K562 (cell line): Measurements from ENCODE around the gene SPPL2C.
"Not testable (repeated sequence)": the region's sequence is repeated elsewhere in the genome, so short reads cannot be mapped to it uniquely, and the experiment has no call there.

Source experiments
- ELF4 ChIP-seq: fragments of 450-650 bp; formaldehyde crosslinking; IDR thresholded peaks from 2 replicates; pipeline ENCODE4 v1.4.0; 2022; ENCODE audit warnings: missing genetic modification characterization
- ERF ChIP-seq: fragments of 450-650 bp; formaldehyde crosslinking; IDR thresholded peaks from 2 replicates; pipeline ENCODE4 v1.4.0; 2020; ENCODE audit warnings: mild to moderate bottlenecking, mixed read lengths
- EZH2 ChIP-seq: IDR thresholded peaks from 2 replicates; pipeline ENCODE4 v1.6.1; 2012; ENCODE audit warnings: low read depth, mild to moderate bottlenecking, inconsistent platforms, low read length, borderline replicate concordance
- JUNB ChIP-seq: fragments of 450-650 bp; formaldehyde crosslinking; conservative IDR thresholded peaks from 2 replicates; pipeline ENCODE4 v1.4.0; 2020; ENCODE audit warnings: mild to moderate bottlenecking
- KLF10 ChIP-seq: fragments of 250-450 bp; sonication (Bioruptor Pico); IDR thresholded peaks from 2 replicates; pipeline ENCODE4 v1.6.1; 2021; ENCODE audit warnings: matching md5 sums
- POLR2AphosphoS5 ChIP-seq: IDR thresholded peaks from 2 replicates; pipeline ENCODE4 v1.6.1; 2011; ENCODE audit warnings: mild to moderate bottlenecking, low read depth, low read length, moderate library complexity; ENCODE audit not compliant: control insufficient read depth, insufficient read depth
- POLR2B ChIP-seq: fragments of 450-650 bp; IDR thresholded peaks from 2 replicates; pipeline ENCODE4 v1.6.1; 2018; ENCODE audit warnings: low read depth; ENCODE audit not compliant: partially characterized antibody
- RBBP5 ChIP-seq: fragments of 200-600 bp; sonication (generic); IDR thresholded peaks from 2 replicates; pipeline ENCODE4 v1.6.1; 2012; ENCODE audit warnings: borderline replicate concordance, mild to moderate bottlenecking, low read length, control low read depth, inconsistent platforms; ENCODE audit not compliant: insufficient read depth, poor library complexity, severe bottlenecking
- ZNF263 ChIP-seq: sonication (generic); formaldehyde crosslinking; IDR thresholded peaks from 2 replicates; pipeline ENCODE4 v1.8.0; 2022; ENCODE audit warnings: mild to moderate bottlenecking, missing genetic modification reagents, borderline replicate concordance
- TF ChIP-seq, protein P1 (sequence below): sonication (generic); formaldehyde crosslinking; IDR thresholded peaks from 2 replicates; pipeline ENCODE4 v1.8.0; 2022; ENCODE audit warnings: mild to moderate bottlenecking, missing genetic modification reagents
- TF ChIP-seq, protein P2 (sequence below): fragments of 450-650 bp; IDR thresholded peaks from 2 replicates; pipeline ENCODE4 v1.6.1; 2017; ENCODE audit warnings: antibody characterized with exemption, mild to moderate bottlenecking
- TF ChIP-seq, protein P3 (sequence below), 3 experiments: IDR thresholded peaks in 2 of 3; conservative IDR thresholded peaks in 1 of 3; 2 replicates each; pipeline ENCODE4 v1.5.1; 2011 to 2012; ENCODE audit warnings: low read length in 3 of 3, mild to moderate bottlenecking in 3 of 3, control low read depth in 2 of 3, improper control_type of control experiment in 1 of 3, inconsistent platforms in 1 of 3, low read depth in 1 of 3, mixed read lengths in 1 of 3, moderate library complexity in 1 of 3; ENCODE audit not compliant: insufficient read depth in 2 of 3

DNA sequence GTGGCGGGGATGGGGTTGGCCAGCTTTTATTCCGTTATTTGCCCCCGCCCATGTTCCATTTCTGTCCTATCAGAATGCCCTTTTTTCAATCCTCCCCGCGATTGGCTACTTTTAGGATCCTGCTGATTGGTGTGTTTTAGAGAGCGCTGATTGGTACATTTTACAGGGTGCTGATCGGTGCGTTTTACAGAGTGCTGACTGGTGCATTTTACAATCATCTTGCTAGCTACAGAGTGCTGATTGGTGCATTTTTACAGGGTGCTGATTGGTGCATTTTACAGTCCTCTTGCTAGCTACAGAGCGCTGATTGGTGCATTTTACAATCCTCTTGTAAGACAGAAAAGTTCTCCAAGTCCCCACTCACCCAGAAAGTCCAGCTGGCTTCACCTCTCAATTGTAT, 17.4 kb downstream of the SPPL2C start:
- TF ChIP-seq ZNF263 (CRISPR knock-in tag); EZH2; RBBP5; KLF10 (CRISPR knock-in tag); ELF4; ERF; POLR2AphosphoS5; POLR2B; JUNB: not testable (repeated sequence)
- TF ChIP-seq, protein P1, sequence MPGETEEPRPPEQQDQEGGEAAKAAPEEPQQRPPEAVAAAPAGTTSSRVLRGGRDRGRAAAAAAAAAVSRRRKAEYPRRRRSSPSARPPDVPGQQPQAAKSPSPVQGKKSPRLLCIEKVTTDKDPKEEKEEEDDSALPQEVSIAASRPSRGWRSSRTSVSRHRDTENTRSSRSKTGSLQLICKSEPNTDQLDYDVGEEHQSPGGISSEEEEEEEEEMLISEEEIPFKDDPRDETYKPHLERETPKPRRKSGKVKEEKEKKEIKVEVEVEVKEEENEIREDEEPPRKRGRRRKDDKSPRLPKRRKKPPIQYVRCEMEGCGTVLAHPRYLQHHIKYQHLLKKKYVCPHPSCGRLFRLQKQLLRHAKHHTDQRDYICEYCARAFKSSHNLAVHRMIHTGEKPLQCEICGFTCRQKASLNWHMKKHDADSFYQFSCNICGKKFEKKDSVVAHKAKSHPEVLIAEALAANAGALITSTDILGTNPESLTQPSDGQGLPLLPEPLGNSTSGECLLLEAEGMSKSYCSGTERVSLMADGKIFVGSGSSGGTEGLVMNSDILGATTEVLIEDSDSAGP = not testable (repeated sequence)
- TF ChIP-seq, protein P2, sequence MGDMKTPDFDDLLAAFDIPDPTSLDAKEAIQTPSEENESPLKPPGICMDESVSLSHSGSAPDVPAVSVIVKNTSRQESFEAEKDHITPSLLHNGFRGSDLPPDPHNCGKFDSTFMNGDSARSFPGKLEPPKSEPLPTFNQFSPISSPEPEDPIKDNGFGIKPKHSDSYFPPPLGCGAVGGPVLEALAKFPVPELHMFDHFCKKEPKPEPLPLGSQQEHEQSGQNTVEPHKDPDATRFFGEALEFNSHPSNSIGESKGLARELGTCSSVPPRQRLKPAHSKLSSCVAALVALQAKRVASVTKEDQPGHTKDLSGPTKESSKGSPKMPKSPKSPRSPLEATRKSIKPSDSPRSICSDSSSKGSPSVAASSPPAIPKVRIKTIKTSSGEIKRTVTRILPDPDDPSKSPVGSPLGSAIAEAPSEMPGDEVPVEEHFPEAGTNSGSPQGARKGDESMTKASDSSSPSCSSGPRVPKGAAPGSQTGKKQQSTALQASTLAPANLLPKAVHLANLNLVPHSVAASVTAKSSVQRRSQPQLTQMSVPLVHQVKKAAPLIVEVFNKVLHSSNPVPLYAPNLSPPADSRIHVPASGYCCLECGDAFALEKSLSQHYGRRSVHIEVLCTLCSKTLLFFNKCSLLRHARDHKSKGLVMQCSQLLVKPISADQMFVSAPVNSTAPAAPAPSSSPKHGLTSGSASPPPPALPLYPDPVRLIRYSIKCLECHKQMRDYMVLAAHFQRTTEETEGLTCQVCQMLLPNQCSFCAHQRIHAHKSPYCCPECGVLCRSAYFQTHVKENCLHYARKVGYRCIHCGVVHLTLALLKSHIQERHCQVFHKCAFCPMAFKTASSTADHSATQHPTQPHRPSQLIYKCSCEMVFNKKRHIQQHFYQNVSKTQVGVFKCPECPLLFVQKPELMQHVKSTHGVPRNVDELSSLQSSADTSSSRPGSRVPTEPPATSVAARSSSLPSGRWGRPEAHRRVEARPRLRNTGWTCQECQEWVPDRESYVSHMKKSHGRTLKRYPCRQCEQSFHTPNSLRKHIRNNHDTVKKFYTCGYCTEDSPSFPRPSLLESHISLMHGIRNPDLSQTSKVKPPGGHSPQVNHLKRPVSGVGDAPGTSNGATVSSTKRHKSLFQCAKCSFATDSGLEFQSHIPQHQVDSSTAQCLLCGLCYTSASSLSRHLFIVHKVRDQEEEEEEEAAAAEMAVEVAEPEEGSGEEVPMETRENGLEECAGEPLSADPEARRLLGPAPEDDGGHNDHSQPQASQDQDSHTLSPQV = not testable (repeated sequence)
- TF ChIP-seq, protein P3, sequence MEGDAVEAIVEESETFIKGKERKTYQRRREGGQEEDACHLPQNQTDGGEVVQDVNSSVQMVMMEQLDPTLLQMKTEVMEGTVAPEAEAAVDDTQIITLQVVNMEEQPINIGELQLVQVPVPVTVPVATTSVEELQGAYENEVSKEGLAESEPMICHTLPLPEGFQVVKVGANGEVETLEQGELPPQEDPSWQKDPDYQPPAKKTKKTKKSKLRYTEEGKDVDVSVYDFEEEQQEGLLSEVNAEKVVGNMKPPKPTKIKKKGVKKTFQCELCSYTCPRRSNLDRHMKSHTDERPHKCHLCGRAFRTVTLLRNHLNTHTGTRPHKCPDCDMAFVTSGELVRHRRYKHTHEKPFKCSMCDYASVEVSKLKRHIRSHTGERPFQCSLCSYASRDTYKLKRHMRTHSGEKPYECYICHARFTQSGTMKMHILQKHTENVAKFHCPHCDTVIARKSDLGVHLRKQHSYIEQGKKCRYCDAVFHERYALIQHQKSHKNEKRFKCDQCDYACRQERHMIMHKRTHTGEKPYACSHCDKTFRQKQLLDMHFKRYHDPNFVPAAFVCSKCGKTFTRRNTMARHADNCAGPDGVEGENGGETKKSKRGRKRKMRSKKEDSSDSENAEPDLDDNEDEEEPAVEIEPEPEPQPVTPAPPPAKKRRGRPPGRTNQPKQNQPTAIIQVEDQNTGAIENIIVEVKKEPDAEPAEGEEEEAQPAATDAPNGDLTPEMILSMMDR (IDR thresholded peaks at IDR 0.05 in 2 of 3, conservative IDR thresholded peaks at IDR 0.05 in 1 of 3; ENCODE audit: insufficient read depth in 2 of 3, low read depth in 1 of 3, low read length in 3 of 3) = not testable (repeated sequence)
